Erythroblast (primary cell): ENCODE measurements around the gene KCNT1.

ENCODE experiments used
- GATA1 ChIP-seq: IDR thresholded peaks from 2 replicates; pipeline ENCODE4 v1.6.1; 2011; ENCODE audit warnings: low read depth, mild to moderate bottlenecking, control low read depth, low read length, moderate library complexity
- POLR2A ChIP-seq: IDR thresholded peaks from 2 replicates; pipeline ENCODE4 v1.6.1; 2011; ENCODE audit warnings: mild to moderate bottlenecking, low read length

DNA sequence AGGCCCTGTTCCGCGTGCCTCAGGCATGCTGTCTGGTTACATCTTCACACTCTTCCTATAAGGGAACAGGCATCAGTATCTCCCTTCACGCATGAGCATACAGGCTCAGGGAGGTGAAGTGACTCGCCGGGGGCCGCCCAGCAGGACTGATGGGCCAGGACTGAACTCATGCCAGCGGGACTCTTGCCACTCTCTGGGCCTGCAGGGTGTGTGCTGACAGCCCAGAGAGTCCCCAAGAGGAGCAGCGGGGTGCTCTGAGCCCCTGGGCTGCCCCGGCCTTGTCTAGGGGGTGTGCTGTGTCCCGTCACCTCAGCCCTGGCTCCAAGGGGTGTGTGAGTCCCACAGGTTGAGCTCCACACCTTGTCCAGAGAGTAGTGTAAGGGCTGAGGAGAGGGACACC, 9.9 kb downstream of the KCNT1 start:
- TF ChIP-seq POLR2A, result no peak
- no peak for TF ChIP-seq GATA1
